GM13977 (cell line): ENCODE results near the gene NAP1L4.

Source experiments
- DNase-seq: peaks from one replicate; pipeline ENCODE4 v3.0.0; 2012; ENCODE audit warnings: low spot score
- in situ Hi-C: fragments of 300-500 bp; cut with MboI; formaldehyde crosslinking; loops from one replicate; pipeline ENCODE4 v1.12.0; 2022; ENCODE audit warnings: low sequenced_read_pairs, low pct_unique_long_range_greater_than_20kb, mixed read lengths, inconsistent platforms; ENCODE audit not compliant: unreplicated experiment
- TF ChIP-seq, protein P1 (sequence below): IDR thresholded peaks from 2 replicates; pipeline ENCODE4 v1.5.1; 2012; ENCODE audit warnings: mild to moderate bottlenecking, control low read depth; ENCODE audit not compliant: insufficient read depth; ENCODE audit errors: extremely low read depth, missing control alignments

The NAP1L4 gene

DNA sequence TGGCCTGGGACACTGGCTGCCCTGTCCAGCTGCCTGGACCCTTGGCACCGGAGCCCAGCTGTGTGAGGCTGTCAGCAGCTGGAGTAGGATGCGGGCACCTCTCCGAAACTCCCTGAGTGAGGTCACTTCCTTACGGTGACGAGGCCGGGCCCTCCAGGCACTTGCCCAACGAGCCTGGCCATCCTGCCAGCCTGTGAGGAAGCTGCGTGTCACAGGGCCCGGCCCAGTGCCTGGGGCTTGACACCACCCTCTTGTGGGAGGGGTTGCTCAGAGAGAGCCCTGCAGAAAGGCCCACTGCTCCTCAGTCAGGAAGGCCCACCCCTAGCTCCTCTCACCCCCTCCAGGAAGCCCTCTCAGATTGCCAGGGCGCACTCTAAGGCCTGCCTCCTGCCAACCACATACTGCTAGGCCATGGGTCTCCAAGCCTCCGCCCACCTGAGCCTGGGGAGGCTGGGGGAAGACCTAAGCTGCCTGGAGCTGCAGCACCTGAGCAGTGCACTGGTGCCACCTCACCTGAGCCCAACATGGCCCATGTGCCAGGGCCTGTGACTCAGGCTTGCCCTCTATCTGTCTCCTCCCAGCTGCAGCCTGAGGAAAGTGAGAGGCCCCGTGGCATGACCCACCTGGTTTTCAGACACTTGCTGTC lies 58.6 kb downstream of the NAP1L4 start:
- TF ChIP-seq, protein P1, sequence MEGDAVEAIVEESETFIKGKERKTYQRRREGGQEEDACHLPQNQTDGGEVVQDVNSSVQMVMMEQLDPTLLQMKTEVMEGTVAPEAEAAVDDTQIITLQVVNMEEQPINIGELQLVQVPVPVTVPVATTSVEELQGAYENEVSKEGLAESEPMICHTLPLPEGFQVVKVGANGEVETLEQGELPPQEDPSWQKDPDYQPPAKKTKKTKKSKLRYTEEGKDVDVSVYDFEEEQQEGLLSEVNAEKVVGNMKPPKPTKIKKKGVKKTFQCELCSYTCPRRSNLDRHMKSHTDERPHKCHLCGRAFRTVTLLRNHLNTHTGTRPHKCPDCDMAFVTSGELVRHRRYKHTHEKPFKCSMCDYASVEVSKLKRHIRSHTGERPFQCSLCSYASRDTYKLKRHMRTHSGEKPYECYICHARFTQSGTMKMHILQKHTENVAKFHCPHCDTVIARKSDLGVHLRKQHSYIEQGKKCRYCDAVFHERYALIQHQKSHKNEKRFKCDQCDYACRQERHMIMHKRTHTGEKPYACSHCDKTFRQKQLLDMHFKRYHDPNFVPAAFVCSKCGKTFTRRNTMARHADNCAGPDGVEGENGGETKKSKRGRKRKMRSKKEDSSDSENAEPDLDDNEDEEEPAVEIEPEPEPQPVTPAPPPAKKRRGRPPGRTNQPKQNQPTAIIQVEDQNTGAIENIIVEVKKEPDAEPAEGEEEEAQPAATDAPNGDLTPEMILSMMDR, result no peak
- in situ Hi-C loops, result no loop called here
- no peak for DNase-seq

DNA sequence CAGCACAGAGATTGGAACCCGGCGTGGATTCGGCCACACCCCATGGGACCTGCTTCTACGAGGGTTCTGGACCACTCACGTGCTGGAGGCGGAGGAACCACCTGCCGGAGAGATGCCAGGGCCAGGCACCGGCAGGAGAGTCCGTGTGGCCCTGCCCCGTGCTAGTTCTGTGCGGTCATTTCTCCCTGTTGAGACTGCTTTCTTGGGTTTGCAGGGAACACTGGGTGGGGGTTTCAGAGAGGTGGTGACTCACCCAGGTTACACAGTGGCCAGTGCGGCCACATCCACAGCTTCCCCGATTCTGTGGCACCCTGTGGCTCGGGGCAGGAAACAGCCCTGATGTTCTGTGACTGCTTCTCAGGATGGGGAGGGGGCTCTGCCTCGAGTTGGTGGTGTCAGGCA lies 59.3 kb downstream of the NAP1L4 start:
- in situ Hi-C loops, result no loop called here
- TF ChIP-seq, protein P1, result no peak
- DNase-seq, result no peak

DNA sequence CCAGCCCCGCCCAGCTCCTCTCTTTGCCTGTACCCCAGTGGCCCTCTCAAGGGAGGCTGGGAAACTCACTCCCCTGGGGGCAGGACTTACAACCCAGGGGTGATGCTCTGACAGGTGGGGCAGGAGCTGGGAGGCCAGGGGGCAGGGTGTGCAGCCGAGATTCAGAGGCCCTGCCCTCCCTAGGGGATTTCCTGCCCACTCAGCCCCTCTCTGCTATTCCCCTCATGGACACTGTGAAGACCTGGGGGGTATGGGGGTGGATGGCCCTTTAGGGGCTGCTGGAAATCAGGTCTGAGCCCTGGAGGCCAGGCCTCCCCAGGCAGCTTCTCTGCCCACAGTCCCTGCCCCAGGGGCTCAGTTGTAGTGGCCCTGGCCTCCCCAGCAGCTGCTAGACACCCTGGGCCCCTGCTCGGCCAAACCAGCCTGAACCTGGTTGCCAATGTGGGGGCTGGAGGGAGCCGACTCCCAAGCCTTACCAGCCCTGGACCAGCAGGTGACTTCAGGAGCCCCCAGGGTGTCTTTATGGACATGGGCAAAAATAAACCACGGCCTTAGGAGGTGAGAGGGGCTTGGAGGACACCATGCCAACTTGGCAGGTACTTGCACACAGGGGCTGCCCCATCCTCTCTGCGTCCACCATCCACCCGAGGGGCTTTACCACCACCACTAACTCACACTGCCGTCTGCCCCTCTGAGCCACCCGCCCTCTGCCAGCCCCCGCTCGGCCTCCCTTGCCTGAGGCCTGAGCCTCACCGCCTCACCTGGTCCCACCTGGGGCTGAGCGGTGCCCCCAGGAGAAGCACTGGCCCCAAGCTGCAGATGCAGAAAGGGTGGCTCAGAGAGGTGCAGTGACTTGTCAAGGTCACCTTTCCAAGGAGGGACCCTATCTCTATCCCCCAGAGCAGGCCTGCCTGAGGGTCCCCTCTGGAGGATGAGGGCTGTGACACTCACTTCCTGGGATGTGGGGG lies 60.1 kb downstream of the NAP1L4 start:
- DNase-seq, result peak; percentile 30
- TF ChIP-seq, protein P1, result no peak
- in situ Hi-C loops, result no loop called here

DNA sequence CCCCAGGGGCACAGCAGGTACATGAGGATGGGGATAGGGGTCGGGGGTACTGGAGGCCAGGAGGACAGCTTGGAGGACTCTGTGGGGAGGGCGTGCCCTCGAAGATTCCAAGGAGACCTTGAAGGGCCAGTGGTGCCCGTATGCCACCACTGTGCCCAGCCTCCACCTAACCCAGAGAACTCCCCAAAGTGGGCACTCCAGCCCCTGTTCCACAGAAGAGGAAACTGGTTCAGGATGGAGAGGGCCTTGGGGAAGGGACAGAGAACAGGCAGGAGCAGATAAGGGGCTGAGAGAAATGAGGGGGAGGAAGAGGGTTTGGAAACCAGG lies 60.7 kb downstream of the NAP1L4 start:
- TF ChIP-seq, protein P1, result no peak
- in situ Hi-C loops, result no loop called here
- no peak for DNase-seq

DNA sequence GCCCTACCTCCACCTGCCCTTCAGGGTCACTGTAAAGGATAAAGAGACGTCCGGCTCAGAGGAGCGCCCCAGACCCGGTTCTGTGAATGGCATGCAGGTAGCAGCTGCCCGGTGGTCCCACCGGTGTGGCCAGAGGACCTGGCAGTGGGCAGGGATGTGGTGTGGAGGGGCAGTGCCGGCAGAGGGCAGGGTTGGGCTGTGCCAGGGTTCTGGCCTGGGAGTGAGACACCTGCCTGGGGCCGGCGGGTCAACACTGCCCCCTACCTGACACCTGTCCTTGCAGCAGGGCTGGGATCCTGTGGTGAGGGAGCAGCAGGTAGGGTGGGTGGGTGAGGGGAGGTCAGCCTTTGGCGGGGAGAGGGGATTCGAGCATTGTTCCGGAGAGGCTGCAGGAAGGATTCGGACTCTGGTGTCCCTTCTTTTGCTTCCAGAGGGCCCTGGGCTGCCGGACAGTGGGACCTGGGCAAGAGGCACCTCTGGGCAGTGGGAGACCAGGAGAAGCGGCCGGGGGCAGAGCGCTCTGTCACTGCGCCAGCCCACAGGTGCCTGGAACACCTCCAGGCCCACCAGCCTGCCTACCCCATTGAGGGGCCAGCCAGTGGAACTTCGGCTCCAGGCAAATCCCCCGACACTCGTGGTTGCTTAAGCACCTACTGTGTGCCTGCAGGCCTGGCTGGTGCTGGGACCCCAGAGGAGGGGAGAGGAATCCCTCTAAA lies 61.3 kb downstream of the NAP1L4 start:
- in situ Hi-C loops, result no loop called here
- peak; percentile 85 for DNase-seq
- TF ChIP-seq, protein P1, result peak; percentile 74

DNA sequence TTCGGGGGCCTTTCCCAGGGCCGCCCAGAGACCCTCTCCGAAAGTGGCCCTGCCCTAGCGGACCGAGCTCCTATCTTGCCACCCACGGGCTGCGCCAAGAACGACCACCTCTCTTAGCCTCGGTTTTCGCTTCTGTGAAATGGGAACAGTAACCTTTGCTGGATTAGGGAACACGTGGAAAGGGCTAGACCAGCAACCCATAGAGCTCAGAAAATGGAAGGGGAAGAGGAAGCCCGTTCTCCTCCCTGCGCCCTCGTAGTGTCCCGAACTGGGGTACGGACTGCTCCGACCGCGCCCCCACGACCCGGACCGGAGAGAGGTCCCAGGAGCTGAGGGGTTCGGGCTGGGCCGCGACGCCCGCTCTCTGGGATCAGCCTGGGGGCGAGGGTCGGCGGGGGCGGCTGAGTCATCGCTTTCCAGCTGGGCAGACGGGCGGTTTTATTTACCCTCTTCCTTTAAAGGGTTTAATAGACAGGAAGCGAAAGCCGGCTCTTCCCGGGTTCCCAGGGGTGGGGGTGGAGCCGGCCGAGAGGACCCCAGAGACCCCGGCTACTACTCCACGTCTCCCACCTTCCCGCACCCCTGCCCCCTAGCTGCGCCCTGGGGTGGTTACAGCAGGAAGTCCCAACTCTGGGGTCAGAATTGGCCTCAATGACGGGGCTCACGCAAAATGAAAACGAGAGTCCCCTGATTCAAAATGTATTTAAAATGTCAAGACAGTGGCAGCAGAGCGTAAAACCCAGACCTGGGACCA lies 62.0 kb downstream of the NAP1L4 start:
- DNase-seq, result peak; percentile 89
- TF ChIP-seq, protein P1, result peak; percentile 52
- in situ Hi-C loops, result no loop called here
